HepG2 (cell line): Measurements from ENCODE around the gene UCKL1. TPM values are rescaled to one million over a fixed set of nuclear protein-coding genes. Genes with fewer than 3 reads are reported as not detected.

Experiments
- ATF7-NPFF ChIP-seq: sonication (generic); formaldehyde crosslinking; IDR thresholded peaks from 2 replicates; pipeline ENCODE4 v1.8.1; 2023; ENCODE audit warnings: mild to moderate bottlenecking, low read depth, missing genetic modification reagents, moderate library complexity
- BCL3 ChIP-seq: sonication (generic); formaldehyde crosslinking; IDR thresholded peaks from 2 replicates; pipeline ENCODE4 v1.5.1; 2020; ENCODE audit warnings: mild to moderate bottlenecking, missing genetic modification reagents, moderate library complexity
- BRF2 ChIP-seq: sonication (generic); formaldehyde crosslinking; IDR thresholded peaks from 2 replicates; pipeline ENCODE4 v1.8.1; 2022; ENCODE audit warnings: mild to moderate bottlenecking, missing genetic modification reagents
- CREB3 ChIP-seq: sonication (generic); formaldehyde crosslinking; IDR thresholded peaks from 2 replicates; pipeline ENCODE4 v1.5.0; 2020; ENCODE audit warnings: missing genetic modification reagents
- ELK4 ChIP-seq: sonication (generic); formaldehyde crosslinking; IDR thresholded peaks from 2 replicates; pipeline ENCODE4 v1.9.0; 2021; ENCODE audit warnings: missing genetic modification reagents, borderline replicate concordance
- KLF16 ChIP-seq, 2 experiments: sonication (generic) in 1 of 2; formaldehyde crosslinking in 1 of 2; IDR thresholded peaks; 2 replicates each; pipeline versions ENCODE4 v1.6.1 to v1.8.0; 2016 to 2023; ENCODE audit warnings: missing genetic modification reagents in 2 of 2, missing compliant biosample characterization in 1 of 2
- MNT ChIP-seq: fragments of 450-650 bp; IDR thresholded peaks from 2 replicates; pipeline ENCODE4 v1.6.1; 2016
- SAP130 ChIP-seq: IDR thresholded peaks from 2 replicates; pipeline ENCODE4 v1.6.1; 2016; ENCODE audit warnings: low read depth
- TBL1XR1 ChIP-seq: fragments of 150-350 bp; IDR thresholded peaks from 2 replicates; pipeline ENCODE4 v1.6.1; 2014; ENCODE audit warnings: borderline replicate concordance, low read length; ENCODE audit not compliant: partially characterized antibody
- ZNF142 ChIP-seq: sonication (generic); formaldehyde crosslinking; IDR thresholded peaks from 2 replicates; pipeline ENCODE4 v1.4.0; 2020; ENCODE audit warnings: missing genetic modification reagents
- ZNF296 ChIP-seq: sonication (generic); formaldehyde crosslinking; conservative IDR thresholded peaks from 2 replicates; pipeline ENCODE4 v1.5.0; 2020; ENCODE audit warnings: mild to moderate bottlenecking, missing genetic modification reagents
- ZNF7 ChIP-seq: IDR thresholded peaks from 2 replicates; pipeline ENCODE4 v1.6.1; 2016; ENCODE audit warnings: missing biosample characterization, missing genetic modification reagents
- ZSCAN9 ChIP-seq: IDR thresholded peaks from 2 replicates; pipeline ENCODE4 v1.6.1; 2016; ENCODE audit warnings: borderline replicate concordance
- polyA plus RNA-seq, 8 experiments: library from polyadenylated mRNA; depleted of rRNA in 3 of 8; stranded (reverse) in 7 of 8; unstranded in 1 of 8; fragments of >200 nt; fragmentation: Illumina TruSeq in 4 of 8; extraction: Trizol in 4 of 8; gene quantifications; 2 replicates each; pipeline versions ENCODE4 v1.2.1 to v1.2.3, GENCODE V29; 2011 to 2016; ENCODE audit warnings: low read depth in 4 of 8, missing spikeins in 1 of 8, mixed read lengths in 1 of 8; ENCODE audit not compliant: insufficient read depth in 1 of 8
- total RNA-seq, 5 experiments: library from RNA; depleted of rRNA; stranded (reverse); fragments of >200 nt; fragmentation: Illumina TruSeq; extraction: Trizol; gene quantifications; 2 replicates each; pipeline ENCODE4 v1.2.3, GENCODE V29; 2016; ENCODE audit warnings: low read depth in 1 of 5

The UCKL1 gene
- total and polyA plus RNA-seq, 2 of the 13 experiments (the other 11 are each of a cell fraction or from before 2014, with no cell fraction given), result 50.2 to 126 TPM

- no peak; the same call in 1 of the 2 replicates for TF ChIP-seq ZNF142 (CRISPR knock-in tag)
- no peak for TF ChIP-seq ZNF7 (CRISPR knock-in tag)
- no peak for TF ChIP-seq KLF16 (CRISPR knock-in tag; IDR thresholded peaks at IDR 0.05)
- no peak for TF ChIP-seq ELK4
- no peak for TF ChIP-seq MNT
- TF ChIP-seq BRF2 (CRISPR knock-in tag), result no peak
- no peak for TF ChIP-seq TBL1XR1
- no peak for TF ChIP-seq ZNF296 (CRISPR knock-in tag)
- peak; percentile 89 for TF ChIP-seq SAP130 (CRISPR knock-in tag)
- TF ChIP-seq BCL3 (CRISPR knock-in tag), result no peak; the same call in 1 of the 2 replicates
- no peak for TF ChIP-seq ZSCAN9 (CRISPR knock-in tag)
- TF ChIP-seq ATF7-NPFF (CRISPR knock-in tag), result no peak; the same call in 1 of the 2 replicates
- no peak for TF ChIP-seq CREB3 (CRISPR knock-in tag)
Measured at GRCh38 chr20:63979557-63980316, 23.5 kb upstream of the UCKL1 start, which contains the start of gene SAMD10 (continued).
